GM12878 (cell line): Measurements from ENCODE around the gene ARHGEF6.

ENCODE experiments used
- ATF7 ChIP-seq: fragments of 450-650 bp; IDR thresholded peaks from 2 replicates; pipeline ENCODE4 v1.6.1; 2016; ENCODE audit warnings: low read depth, mild to moderate bottlenecking
- TF ChIP-seq, protein P1 (sequence below), 3 experiments: IDR thresholded peaks in 2 of 3; conservative IDR thresholded peaks in 1 of 3; 2 replicates each; pipeline ENCODE4 v1.5.1; 2011; ENCODE audit warnings: low read depth in 3 of 3, low read length in 3 of 3, mild to moderate bottlenecking in 3 of 3, control low read depth in 2 of 3, moderate library complexity in 2 of 3, inconsistent platforms in 1 of 3, mixed read lengths in 1 of 3; ENCODE audit not compliant: control insufficient read depth in 2 of 3, insufficient read depth in 1 of 3; ENCODE audit errors: extremely low read depth in 1 of 3

DNA sequence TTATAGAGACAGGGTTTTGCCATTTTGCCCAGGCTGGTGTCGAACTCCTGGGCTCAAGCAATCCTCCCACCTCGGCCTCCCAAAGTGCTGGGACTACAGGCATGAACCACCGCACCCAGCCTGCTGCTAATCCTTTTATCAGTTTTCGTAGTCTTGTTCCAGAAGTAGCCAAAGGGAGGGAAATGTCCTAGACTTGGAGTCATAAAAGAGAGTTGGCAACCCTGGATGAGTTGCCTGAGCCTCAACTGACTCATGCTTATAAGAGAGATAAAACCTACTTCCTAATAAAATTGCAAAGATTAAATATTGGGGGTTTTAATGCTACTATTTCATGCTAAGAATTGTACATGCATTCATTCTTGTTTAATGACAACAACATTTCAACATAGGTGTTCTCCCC is 88.5 kb downstream of the ARHGEF6 start:
- TF ChIP-seq, protein P1, sequence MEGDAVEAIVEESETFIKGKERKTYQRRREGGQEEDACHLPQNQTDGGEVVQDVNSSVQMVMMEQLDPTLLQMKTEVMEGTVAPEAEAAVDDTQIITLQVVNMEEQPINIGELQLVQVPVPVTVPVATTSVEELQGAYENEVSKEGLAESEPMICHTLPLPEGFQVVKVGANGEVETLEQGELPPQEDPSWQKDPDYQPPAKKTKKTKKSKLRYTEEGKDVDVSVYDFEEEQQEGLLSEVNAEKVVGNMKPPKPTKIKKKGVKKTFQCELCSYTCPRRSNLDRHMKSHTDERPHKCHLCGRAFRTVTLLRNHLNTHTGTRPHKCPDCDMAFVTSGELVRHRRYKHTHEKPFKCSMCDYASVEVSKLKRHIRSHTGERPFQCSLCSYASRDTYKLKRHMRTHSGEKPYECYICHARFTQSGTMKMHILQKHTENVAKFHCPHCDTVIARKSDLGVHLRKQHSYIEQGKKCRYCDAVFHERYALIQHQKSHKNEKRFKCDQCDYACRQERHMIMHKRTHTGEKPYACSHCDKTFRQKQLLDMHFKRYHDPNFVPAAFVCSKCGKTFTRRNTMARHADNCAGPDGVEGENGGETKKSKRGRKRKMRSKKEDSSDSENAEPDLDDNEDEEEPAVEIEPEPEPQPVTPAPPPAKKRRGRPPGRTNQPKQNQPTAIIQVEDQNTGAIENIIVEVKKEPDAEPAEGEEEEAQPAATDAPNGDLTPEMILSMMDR (IDR thresholded peaks at IDR 0.05 in 2 of 3, conservative IDR thresholded peaks at IDR 0.05 in 1 of 3; ENCODE audit: control insufficient read depth in 2 of 3, extremely low read depth in 1 of 3, insufficient read depth in 1 of 3, low read depth in 3 of 3, low read length in 3 of 3), result no peak
- no peak for TF ChIP-seq ATF7
